ENCODE data around the gene OR2A1.
"Not testable (repeated sequence)": the region's sequence is repeated elsewhere in the genome, so short reads cannot be mapped to it uniquely, and the experiment has no call there.

OR2A1 gene

GRCh38 chr7:144323359-144323758 lies 11.1 kb downstream of the OR2A1 start:
- DNase-seq: not testable (repeated sequence)

GRCh38 chr7:144325868-144326267 lies 13.6 kb downstream of the OR2A1 start:
- DNase-seq: not testable (repeated sequence)

- not testable (repeated sequence) for DNase-seq
Observed at GRCh38 chr7:144330044-144330443, 17.8 kb downstream of the OR2A1 start.

GRCh38 chr7:144331221-144331995 lies 19.2 kb downstream of the OR2A1 start:
- not testable (repeated sequence) for DNase-seq

- not testable (repeated sequence) for DNase-seq
Observed at GRCh38 chr7:144331996-144332288, 19.7 kb downstream of the OR2A1 start.

GRCh38 chr7:144348625-144349024 lies 36.4 kb downstream of the OR2A1 start:
- DNase-seq: not testable (repeated sequence)

- not testable (repeated sequence) for DNase-seq
Observed at GRCh38 chr7:144351667-144352066, 39.4 kb downstream of the OR2A1 start.

GRCh38 chr7:144355176-144355822 lies 43.1 kb downstream of the OR2A1 start, which contains the start of gene ARHGEF5:
ARHGEF5 (plus strand) TSS chr7:144355402; CDS start chr7:144362670, 7,268 bp downstream.
- not testable (repeated sequence) for DNase-seq

GRCh38 chr7:144356185-144356584 lies 44.0 kb downstream of the OR2A1 start:
- DNase-seq: not testable (repeated sequence)

- DNase-seq: not testable (repeated sequence)
Observed at GRCh38 chr7:144356860-144357259, 44.6 kb downstream of the OR2A1 start.

GRCh38 chr7:144362061-144362460 lies 49.8 kb downstream of the OR2A1 start:
- DNase-seq: not testable (repeated sequence)

- DNase-seq: not testable (repeated sequence)
Observed at GRCh38 chr7:144365523-144365922, 53.3 kb downstream of the OR2A1 start.

GRCh38 chr7:144367250-144367649 lies 55.0 kb downstream of the OR2A1 start:
- DNase-seq: not testable (repeated sequence)

GRCh38 chr7:144369221-144369620 lies 57.0 kb downstream of the OR2A1 start:
- not testable (repeated sequence) for DNase-seq

All from nucleus accumbens (tissue), 56 donors.